Stimulated activated naive CD4-positive, alpha-beta T cell treated with Interleukin-2 at 50 U/mL for 16 hours (primary cell): Measurements from ENCODE around the gene PARL.

Experiments
- DNase-seq: peaks from one replicate; lab custom pipeline; 2025; lab: John Stamatoyannopoulos, UW

PARL gene

DNA sequence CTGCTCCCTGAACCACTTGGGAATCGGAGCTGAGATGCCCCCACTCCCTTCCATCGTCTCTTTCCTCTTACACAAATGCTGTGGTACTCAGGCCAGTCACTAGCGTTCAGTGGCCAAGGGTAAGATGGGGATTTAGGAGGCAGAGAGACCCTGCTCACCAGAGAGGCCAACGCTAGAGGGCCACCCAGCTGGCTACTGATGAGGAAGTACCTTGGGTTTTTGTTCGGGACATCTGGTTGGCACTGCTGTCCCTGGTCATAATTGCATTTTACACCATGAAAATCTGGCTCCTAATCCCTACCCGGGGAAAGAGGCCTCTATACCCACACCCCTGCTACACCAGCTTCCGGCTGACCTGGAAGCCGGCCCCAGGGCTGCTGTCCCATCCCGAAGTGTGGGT, 67.0 kb downstream of the PARL start:
- DNase-seq: no peak

- no peak for DNase-seq
These were observed 67.8 kb downstream of the PARL start for GRCh38 chr3:183816681-183817510.

DNA sequence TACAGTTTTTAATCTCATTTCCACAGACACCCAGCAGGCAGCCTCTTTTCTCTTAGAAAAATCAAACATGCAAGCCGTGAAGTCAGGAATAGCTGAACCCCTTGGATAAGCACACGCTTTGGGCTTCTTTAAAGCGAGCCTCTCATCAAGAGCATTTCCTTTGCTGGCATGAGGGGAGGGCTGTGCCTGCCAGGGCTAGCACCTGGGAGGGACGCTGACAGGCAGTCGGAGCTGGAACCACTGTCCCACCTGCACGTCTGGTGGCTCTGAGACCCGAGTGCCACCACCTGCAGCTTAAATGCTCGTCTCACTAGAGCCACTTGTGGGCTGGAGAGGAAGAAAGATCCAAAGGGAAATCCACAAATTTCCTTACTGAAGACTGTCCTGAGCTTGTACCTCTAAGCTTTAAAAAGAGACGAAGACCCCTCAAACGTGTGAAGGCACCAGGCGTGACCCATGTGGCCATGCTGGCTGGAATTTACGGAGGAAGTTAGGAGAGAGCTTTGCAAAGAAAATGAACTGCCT, 68.7 kb downstream of the PARL start:
- no peak for DNase-seq

GRCh38 chr3:183815563-183815940, 69.1 kb downstream of the PARL start:
- DNase-seq: no peak

DNA sequence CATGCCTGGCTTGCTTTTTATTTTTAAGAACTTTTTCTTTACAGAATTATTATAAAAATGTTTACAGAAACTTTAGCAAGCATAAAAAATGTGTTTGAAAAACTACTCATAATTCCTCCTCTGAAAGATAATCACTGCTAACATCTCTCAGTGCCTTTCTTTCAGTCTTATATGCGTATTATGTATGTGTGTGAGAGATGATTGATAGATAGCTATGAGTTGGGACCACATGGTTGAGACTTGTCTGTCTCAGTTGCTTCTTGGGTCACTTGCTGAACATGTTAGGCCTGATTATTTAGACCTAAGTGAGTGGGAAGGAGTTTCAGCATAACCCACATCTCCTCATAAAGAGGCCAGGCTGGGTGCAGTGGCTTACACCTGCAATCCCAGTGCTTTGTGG, 70.4 kb downstream of the PARL start:
- no peak for DNase-seq

DNA sequence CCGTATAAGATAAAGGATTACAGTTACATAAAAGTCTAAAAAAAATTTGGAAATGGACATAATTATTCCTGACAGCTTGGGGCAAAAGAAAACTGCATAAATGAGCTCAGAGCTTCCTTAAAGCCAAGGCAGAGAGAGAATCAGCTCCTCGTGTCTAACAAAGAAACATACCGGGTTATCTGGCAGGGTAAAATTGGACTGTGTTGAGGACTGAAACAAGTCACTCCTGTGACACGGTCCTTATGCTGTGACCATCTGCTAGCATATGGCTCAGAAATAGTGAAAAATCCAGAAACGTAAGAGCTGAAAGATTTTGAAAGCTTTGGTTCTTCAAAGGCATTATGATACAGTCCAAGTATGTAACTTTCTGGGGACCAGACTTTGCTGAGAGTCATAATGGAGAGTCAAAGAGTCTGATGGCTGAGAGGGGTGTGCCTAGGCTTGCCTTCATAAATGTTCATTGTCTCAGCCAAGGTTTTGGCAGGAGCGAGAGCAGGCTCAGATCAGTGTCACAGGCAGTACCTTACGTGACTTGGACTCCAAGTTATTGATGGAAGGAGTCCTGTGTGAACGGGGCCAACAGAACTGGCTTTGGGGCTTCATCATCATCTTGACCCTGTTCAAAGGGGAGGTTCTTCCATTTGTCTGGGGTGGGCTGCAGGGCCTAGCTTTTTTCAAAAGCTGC, 71.8 kb downstream of the PARL start:
- DNase-seq: no peak

GRCh38 chr3:183811638-183812037, 73.0 kb downstream of the PARL start:
- DNase-seq: no peak

- no peak for DNase-seq
These were observed 73.8 kb downstream of the PARL start for GRCh38 chr3:183810643-183811594.

GRCh38 chr3:183809270-183809669, 75.4 kb downstream of the PARL start:
- DNase-seq: no peak

- no peak for DNase-seq
These were observed 76.3 kb downstream of the PARL start for GRCh38 chr3:183808355-183808754.

GRCh38 chr3:183807881-183808280, 76.8 kb downstream of the PARL start:
- DNase-seq: no peak

DNA sequence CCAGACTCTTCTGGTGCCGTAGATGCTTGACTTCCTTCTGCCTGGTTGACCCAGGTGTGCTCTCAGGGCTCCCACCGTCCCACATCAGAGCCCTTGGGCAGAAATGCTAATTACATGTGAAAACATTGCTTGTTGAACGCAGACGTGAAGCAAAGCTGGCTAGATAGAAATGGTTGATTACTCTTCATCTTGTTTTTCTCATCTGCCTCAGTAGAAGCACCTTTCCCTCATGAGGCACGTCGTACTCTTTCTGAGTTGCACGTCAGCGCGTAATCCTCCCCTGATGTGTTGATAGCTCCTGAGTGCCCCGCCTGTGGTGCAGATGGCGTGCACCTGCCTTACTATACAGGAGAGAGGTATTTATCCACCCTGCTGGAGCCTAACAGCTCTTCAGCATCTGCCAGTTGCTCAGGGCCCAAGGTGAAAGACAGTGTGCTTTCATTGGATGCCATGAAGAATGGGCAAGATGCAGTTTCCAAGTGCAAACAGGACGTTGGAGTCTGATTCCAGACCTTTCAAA, 77.4 kb downstream of the PARL start:
- no peak for DNase-seq

- DNase-seq: no peak
These were observed 81.7 kb downstream of the PARL start for GRCh38 chr3:183802989-183803388.

DNA sequence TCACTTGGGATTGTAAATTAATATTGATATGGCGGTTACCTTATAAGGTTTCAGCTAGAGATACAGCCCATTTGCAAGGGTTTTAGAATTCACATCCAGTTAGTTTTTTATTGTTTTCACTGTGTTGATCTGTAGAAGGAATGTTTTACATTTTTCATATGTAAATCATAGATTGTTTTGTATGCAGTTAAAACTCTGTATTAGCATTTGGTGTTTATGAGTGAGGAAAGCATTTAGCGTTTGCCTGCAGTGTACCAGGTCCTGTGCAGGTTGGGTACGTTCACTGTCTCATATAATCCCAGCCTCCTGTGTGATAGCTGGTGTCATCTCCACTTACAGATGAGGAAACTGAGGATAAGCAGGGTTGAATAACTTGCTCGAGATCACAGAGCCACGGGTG, 83.1 kb downstream of the PARL start:
- DNase-seq: no peak

DNA sequence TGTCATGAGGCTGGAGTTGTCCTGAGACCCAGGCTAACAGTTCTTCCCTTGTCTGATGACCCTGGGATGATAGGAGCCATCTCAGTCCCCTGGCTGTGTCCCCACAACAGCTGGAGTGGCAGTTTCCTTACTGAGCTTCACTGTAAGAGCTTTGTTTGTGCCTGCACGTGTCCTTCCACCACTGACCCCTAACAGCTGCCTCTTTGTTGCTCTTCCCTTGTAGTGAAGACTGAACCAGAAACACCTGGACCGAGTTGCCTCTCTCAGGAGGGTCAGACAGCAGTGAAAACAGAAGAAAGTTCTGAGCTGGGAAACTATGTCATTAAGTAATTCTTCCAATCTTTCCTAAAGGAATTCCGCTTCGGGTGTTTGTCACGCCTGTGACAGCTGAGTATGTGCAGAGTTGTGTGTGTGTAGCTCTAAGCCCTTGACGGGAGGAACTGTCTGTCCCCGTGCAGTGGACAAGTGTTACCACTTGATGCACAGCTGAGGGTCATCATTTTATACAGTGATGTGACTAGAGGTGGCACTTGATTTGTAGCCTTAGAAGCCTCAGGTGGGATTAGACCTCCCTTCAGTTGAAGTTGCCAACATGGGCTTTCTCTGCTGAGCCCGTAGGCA, 84.3 kb downstream of the PARL start:
- no peak for DNase-seq

- no peak for DNase-seq
These were observed 85.2 kb downstream of the PARL start for GRCh38 chr3:183799461-183799860.

DNA sequence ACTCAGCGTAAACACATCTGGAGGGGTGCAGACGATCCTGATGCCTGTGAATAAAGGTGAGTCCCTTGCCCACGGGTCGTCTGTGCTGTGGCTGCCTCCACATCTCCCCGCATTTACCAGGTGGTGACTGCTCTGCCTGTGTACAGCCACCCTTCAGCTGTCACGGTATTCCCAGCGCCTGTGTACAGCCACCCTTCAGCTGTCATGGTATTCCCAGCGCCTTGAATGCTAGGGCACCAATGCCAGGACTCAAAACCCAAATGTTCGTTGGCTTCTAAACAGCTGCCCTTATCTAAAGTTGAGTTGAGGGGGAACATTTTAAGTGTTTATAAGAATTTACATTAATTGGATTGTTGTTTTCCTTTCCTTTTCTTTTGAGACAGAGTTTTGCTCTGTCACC, 86.7 kb downstream of the PARL start:
- DNase-seq: no peak

DNA sequence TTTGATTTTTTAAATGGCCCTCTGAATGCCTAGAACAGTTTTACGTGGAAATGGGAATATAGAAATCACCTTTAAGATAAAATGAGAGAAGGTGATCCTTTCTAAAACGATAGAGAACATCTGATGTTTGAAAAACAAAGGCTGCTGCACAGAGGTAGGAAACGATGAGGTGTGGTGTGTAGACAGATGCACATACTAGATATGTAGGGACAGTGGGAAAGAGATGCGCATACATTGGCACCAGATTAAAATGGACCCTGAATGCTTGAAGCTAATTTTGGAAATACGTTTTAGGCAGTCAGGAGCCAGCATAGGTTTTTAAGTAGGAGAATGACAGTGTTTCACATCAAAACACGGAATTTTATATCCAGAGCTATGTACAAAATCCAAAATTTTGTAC, 88.3 kb downstream of the PARL start:
- no peak for DNase-seq

GRCh38 chr3:183794452-183794851, 90.2 kb downstream of the PARL start:
- no peak for DNase-seq

DNA sequence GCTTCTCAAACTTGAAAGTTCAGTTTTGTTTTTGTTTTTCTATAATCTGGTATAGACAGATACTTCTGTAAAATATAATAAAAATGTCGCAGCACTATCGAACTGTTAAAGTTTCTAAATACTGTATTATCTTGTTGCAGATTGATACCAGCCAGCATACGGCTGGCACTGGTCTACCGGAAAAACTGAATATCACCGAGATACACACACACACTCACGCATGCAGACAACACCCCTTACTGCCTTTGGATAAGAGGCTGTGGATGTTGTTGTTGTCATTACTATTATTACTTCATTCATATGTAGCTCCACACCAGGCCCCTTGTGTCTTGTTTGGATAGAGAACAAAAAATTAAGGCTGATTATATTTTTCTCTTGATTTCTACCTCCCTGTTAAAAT, 91.7 kb downstream of the PARL start:
- no peak for DNase-seq

- no peak for DNase-seq
These were observed 94.0 kb downstream of the PARL start for GRCh38 chr3:183790700-183791099.

DNA sequence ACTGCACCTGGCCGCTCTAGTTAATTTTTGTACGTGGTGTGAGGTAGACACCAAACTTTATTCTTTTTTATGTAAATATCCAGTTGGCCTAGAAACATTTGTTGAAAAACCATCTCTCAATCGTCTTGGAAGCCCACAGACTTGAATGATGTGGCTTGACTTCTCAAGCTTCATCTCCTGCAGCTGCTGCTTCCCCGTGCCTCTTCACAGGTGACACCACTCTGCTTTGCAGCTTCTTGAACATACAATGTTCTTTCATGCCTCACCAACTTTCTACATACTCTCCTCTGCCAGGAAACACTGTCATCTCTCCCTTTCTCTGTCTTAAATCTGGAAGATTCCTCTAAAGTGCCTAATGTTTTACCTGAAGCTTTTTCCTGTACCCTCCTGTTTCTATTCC, 94.9 kb downstream of the PARL start:
- DNase-seq: no peak
